Activated naive CD8-positive, alpha-beta T cell treated with anti-CD3 and anti-CD28 coated beads, Interleukin-2, amount 10 ng/mL, durations not matched to agents 7 days and 5 days (primary cell): ENCODE measurements around the gene UGGT1. TPM values are rescaled to one million over a fixed set of nuclear protein-coding genes. Genes with fewer than 3 reads are reported as not detected.

Source experiments
- ATAC-seq: fragments of 150-1000 bp; cut with Tn5 transposase; one replicate; pipeline ENCODE4 v1.10.0; 2021; ENCODE audit warnings: low read depth, moderate library complexity
- POLR2A ChIA-PET: fragments of 350-600 bp; sonication (Branson Sonifier 250); formaldehyde crosslinking; loops from one replicate; lab custom pipeline; 2021; ENCODE audit warnings: antibody characterized with exemption; lab: Charles Lee
- DNase-seq: peaks from one replicate; pipeline ENCODE4 v3.0.0; 2021
- H3K27ac Mint-ChIP-seq: one replicate; pipeline ENCODE4 v1.8.0; 2022; ENCODE audit warnings: mild to moderate bottlenecking, mixed read lengths
- H3K27me3 Mint-ChIP-seq: one replicate; pipeline ENCODE4 v1.8.0; 2022; ENCODE audit warnings: mild to moderate bottlenecking, moderate library complexity, mixed read lengths
- H3K36me3 Mint-ChIP-seq: one replicate; pipeline ENCODE4 v1.8.0; 2021; ENCODE audit warnings: mild to moderate bottlenecking, mixed read lengths
- H3K4me1 Mint-ChIP-seq: one replicate; pipeline ENCODE4 v1.8.0; 2021; ENCODE audit warnings: mixed read lengths
- H3K4me3 Mint-ChIP-seq: one replicate; pipeline ENCODE4 v1.8.0; 2022; ENCODE audit warnings: mild to moderate bottlenecking, moderate library complexity, mixed read lengths
- H3K9me3 Mint-ChIP-seq: one replicate; pipeline ENCODE4 v1.8.0; 2021; ENCODE audit warnings: mixed read lengths
- total RNA-seq, 2 experiments: library from RNA; stranded (reverse); gene quantifications; one replicate each; pipeline ENCODE4 v1.2.3, GENCODE V29; 2021

UGGT1 gene
- total RNA-seq, 2 experiments from 2014 or later: 55.4 to 56.5 TPM

DNA sequence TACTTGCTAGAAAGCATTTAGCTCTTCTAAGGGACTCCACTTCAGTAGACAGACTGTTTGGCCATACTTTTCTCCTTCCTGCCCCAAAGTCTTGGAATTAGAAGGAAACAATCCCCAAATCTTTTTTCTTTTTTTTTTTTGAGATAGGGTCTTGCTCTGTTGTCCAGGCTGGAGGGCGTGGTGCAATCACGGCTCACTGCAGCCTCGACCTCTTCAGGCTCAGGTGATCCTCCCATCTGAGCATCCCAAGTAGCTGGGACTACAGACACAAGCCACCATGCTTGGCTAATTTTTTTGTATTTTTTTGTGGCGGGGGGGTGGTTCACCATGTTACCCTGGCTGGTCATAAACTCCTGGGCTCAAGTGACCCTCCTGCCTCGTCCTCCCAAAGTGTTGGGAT is 6.2 kb upstream of the UGGT1 start:
- Mint-ChIP-seq H3K9me3 (no peaks in the 10 kb centered on the region), H3K4me1 (peaks cover 5% of the 10 kb centered on the region), H3K36me3 (peaks cover 3% of the 10 kb centered on the region), H3K4me3 (no peak overlapping the region), H3K27me3 (peaks cover 5% of the 10 kb centered on the region), H3K27ac (no peak overlapping the region)
- POLR2A ChIA-PET: no interaction called here
- DNase-seq: no peak
- ATAC-seq: no peak

DNA sequence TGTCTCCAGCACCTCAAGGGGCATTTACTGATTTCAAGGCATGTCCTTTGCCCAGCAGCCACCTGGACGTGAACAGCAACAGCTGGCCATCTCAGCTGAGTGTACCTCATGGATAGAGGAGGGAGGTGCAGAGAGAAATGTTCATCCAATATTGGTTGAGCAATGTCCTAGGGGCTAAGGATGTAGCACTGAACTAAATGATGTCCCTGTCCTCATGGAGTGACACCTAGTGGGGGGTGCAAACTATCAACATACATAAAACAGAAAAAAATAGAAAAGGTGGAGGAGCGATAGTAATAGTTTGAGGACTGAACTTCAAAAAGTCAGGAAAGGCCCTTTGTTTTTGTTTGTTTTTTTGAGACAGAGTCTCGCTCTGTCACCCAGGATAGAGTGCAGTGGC is 4.8 kb upstream of the UGGT1 start:
- ATAC-seq: no peak
- H3K9me3 Mint-ChIP-seq: no peaks in the 10 kb centered on the region
- peaks cover 11% of the 10 kb centered on the region for H3K4me1 Mint-ChIP-seq
- no peak overlapping the region for H3K4me3 Mint-ChIP-seq
- H3K27ac Mint-ChIP-seq: no peak overlapping the region
- DNase-seq: no peak
- peaks cover 3% of the 10 kb centered on the region for H3K36me3 Mint-ChIP-seq
- POLR2A ChIA-PET: no interaction called here
- H3K27me3 Mint-ChIP-seq: peaks cover 2% of the 10 kb centered on the region

DNA sequence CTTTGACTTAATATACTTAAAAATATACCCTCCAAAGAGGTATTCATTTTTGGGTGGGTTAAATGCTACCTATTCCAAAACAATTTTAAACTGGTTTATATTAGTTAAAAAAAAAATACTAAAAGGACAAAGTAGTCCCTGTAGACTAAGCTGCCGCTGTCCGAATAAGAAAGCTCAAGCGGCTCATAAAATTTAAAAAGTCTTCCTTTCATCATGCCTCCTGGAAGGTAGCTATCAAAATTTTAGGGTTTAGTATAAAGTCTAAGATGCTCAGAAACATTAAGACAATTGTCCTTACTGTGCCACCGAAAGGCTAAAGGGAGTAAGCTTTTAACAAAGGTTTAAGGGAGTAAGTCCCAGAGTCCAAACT is 440 bp upstream of the UGGT1 start:
- H3K27ac Mint-ChIP-seq: peak overlapping the region; percentile 94
- H3K36me3 Mint-ChIP-seq: peaks cover 5% of the 10 kb centered on the region
- POLR2A ChIA-PET: interaction anchor here (0.6 to 3.3 kb wide), 16 partner anchors 8 to 527 kb away, joined by 3 to 53 read pairs (median 4); partner anchors contain the start of genes POLR2D, SAP130, SFT2D3 and WDR33
- no peak for ATAC-seq
- H3K27me3 Mint-ChIP-seq: no peaks in the 10 kb centered on the region
- no peaks in the 10 kb centered on the region for H3K9me3 Mint-ChIP-seq
- H3K4me3 Mint-ChIP-seq: peak overlapping the region; percentile 90
- peaks cover 32% of the 10 kb centered on the region for H3K4me1 Mint-ChIP-seq
- no peak for DNase-seq

DNA sequence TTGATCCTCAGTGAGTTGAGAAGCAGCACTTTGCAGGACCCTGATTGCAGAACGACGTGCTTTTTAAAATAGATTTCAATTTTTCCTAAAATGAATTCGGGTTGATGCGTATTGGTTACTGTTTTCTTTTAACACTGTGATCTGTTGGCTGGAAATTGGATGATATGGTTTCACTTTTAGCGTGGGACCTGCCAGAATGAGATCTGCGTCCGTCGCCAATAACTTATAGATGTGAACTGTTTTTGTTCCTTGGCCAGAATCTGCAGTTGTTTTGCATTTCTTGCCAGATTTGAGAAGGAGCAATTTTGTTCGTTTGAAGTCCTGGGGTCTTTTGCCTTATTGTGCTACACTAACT is 703 bp downstream of the UGGT1 start:
- Mint-ChIP-seq H3K36me3 (peaks cover 5% of the 10 kb centered on the region), H3K9me3 (no peaks in the 10 kb centered on the region), H3K27ac (peak overlapping the region; percentile 94), H3K27me3 (no peaks in the 10 kb centered on the region), H3K4me3 (peak overlapping the region; percentile 90), H3K4me1 (peaks cover 34% of the 10 kb centered on the region)
- ATAC-seq (no peak), DNase-seq (no peak)
- POLR2A ChIA-PET: interaction anchor here (0.7 to 3.3 kb wide), 13 partner anchors 9 to 389 kb away, joined by 3 to 53 read pairs (median 5); partner anchors contain the start of genes SAP130 and WDR33

DNA sequence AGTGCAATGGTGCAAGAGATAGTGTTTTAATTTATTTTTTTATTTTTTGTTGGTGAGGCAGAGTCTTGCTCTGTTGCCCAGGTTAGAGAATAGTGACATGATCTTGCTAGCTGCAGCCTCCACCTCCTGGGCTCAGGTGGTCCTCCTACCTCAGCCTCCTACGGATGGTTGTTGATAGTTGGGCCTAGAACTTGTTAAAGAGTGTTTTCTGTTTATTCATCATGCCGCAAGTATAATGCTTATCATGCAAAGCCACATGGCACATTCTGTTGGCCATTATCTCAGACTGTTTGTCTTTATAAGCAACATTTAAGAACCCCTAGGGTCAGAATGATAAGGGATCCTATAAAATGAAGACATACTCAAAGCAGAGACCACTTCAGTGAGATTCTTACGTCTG is 1.7 kb downstream of the UGGT1 start:
- H3K9me3 Mint-ChIP-seq: no peaks in the 10 kb centered on the region
- peaks cover 11% of the 10 kb centered on the region for H3K36me3 Mint-ChIP-seq
- DNase-seq: no peak
- H3K4me3 Mint-ChIP-seq: peak overlapping the region; percentile 90
- POLR2A ChIA-PET: interaction anchor here (0.6 to 3.3 kb wide), 6 partner anchors 20 to 282 kb away, joined by 3 to 53 read pairs (median 6); partner anchors contain the start of genes SAP130 and WDR33
- H3K27ac Mint-ChIP-seq: peak overlapping the region; percentile 69
- H3K4me1 Mint-ChIP-seq: peaks cover 34% of the 10 kb centered on the region
- ATAC-seq: no peak
- no peaks in the 10 kb centered on the region for H3K27me3 Mint-ChIP-seq

DNA sequence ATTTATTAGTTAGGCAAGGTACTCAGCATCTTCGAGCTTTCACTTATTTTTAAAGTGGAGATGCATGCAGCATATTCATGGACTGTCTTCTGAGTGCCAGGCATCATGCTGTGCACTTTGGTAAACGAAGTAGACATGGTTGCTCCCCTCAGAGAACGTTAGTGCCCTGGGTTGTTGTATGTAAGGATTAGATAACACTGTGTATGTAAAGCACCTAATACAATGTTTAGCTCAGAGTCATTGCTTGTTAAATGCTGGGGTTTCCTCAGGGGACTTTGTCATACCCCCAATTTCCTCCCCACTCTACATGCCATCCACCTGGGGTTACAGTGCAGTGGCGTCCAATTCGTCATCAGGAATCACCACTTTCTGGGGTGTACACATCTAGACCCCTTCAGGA is 2.8 kb downstream of the UGGT1 start:
- peaks cover 22% of the 10 kb centered on the region for H3K36me3 Mint-ChIP-seq
- no peak overlapping the region for H3K4me3 Mint-ChIP-seq
- DNase-seq (no peak), ATAC-seq (no peak)
- peaks cover 34% of the 10 kb centered on the region for H3K4me1 Mint-ChIP-seq
- H3K27ac Mint-ChIP-seq: no peak overlapping the region
- no peaks in the 10 kb centered on the region for H3K27me3 Mint-ChIP-seq
- H3K9me3 Mint-ChIP-seq: no peaks in the 10 kb centered on the region
- POLR2A ChIA-PET: interaction anchor here (1.0 kb wide), 1 partner anchor 66 kb away, joined by 3 read pairs; the partner anchor contains the start of gene SAP130

DNA sequence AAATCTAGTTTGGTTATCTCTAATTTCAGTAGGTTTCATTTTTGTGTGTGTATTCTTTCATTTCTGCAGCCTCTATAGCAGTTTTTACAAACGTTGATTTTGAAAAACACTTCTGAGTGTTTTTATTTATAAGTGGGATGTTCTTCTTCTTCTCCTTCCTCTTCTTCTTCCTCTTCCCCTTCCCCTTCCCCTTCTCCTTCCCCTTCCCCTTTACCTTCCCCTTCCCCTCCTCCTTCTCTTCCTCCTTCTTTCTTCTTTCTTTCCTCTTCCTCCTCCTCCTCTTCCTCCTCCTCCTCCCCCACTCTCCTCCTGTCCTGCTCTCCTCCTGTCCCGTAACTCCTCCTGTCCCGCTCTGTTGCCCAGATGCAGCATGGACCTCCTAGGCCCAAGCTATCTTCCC is 4.2 kb downstream of the UGGT1 start:
- Mint-ChIP-seq H3K9me3 (no peaks in the 10 kb centered on the region), H3K4me3 (no peak overlapping the region), H3K27me3 (no peaks in the 10 kb centered on the region), H3K27ac (peak overlapping the region; percentile 60), H3K36me3 (peaks cover 25% of the 10 kb centered on the region), H3K4me1 (peaks cover 27% of the 10 kb centered on the region)
- POLR2A ChIA-PET: no interaction called here
- ATAC-seq: no peak
- DNase-seq: no peak

DNA sequence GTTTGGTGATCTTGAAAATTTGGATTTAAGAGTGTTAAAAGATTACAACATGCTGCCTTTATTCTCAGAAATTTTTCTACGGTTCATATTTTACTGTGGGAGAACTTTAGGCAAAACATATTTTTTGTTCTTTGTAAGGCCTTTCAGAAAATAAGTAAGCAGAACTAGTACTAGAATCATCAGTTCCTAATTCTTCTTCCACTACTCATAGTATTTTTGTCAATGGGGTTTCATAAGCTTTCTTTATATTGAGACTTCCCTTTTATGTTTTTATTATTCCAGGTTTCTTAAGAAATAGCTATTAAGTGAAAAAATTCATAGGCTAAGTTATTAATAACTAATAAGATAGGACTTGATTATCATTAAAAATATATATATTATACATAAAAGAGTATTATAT is 12.4 kb downstream of the UGGT1 start:
- peaks cover 16% of the 10 kb centered on the region for H3K4me1 Mint-ChIP-seq
- DNase-seq (no peak), ATAC-seq (no peak)
- no peak overlapping the region for H3K27ac Mint-ChIP-seq
- no peak overlapping the region for H3K4me3 Mint-ChIP-seq
- H3K9me3 Mint-ChIP-seq: no peaks in the 10 kb centered on the region
- POLR2A ChIA-PET: interaction anchor here (1.1 kb wide), 1 partner anchor 12 kb away, joined by 4 read pairs; the partner anchor contains the start of gene UGGT1
- H3K27me3 Mint-ChIP-seq: no peaks in the 10 kb centered on the region
- peaks cover 37% of the 10 kb centered on the region for H3K36me3 Mint-ChIP-seq

DNA sequence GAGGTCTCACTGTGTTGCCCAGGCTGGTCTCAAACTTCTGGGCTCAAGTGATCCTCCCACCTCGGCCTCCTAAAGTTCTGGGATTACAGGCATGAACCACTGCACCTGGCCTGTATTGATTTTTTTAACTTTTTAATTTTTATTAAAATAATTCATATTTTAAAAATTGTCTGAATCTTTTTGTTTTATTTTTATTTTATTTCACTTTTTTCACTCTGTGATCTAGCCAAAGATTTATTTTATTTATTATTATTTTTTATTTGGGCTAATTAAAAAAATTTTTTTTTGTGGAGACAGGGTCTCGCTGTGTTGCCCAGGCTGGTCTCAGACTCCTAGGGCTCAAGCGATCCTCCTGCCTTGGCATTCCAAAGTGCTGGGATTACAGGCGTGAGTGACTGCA is 14.1 kb downstream of the UGGT1 start:
- POLR2A ChIA-PET: interaction anchor here (1.1 kb wide), 1 partner anchor 14 kb away, joined by 3 read pairs; the partner anchor contains the start of gene UGGT1
- Mint-ChIP-seq H3K27me3 (no peaks in the 10 kb centered on the region), H3K9me3 (no peaks in the 10 kb centered on the region), H3K4me3 (no peak overlapping the region), H3K36me3 (peaks cover 28% of the 10 kb centered on the region), H3K4me1 (peaks cover 16% of the 10 kb centered on the region), H3K27ac (no peak overlapping the region)
- ATAC-seq: no peak
- no peak for DNase-seq

DNA sequence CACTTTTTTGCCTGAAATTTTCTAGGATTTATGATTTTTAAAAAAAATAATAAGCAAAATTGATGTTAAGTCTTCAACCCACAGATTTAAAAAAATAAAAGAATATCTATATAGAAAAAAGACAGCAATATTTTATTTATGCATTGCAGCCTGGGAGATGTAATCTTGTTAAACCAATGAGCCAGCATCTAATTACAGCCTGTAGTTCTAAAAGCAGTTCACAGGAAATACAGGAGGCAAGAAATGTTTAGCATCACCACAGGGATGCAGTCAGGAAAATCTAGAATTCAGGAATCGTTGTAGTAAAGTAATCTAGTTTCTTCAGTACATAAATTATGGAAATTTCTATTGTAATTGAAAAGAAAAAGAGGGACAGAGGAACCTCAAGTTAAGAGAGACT is 17.2 kb downstream of the UGGT1 start:
- no peak overlapping the region for H3K27ac Mint-ChIP-seq
- POLR2A ChIA-PET: no interaction called here
- H3K27me3 Mint-ChIP-seq: no peaks in the 10 kb centered on the region
- no peak for DNase-seq
- peaks cover 1% of the 10 kb centered on the region for H3K4me1 Mint-ChIP-seq
- ATAC-seq: no peak
- H3K9me3 Mint-ChIP-seq: no peaks in the 10 kb centered on the region
- H3K4me3 Mint-ChIP-seq: no peak overlapping the region
- H3K36me3 Mint-ChIP-seq: peaks cover 15% of the 10 kb centered on the region

DNA sequence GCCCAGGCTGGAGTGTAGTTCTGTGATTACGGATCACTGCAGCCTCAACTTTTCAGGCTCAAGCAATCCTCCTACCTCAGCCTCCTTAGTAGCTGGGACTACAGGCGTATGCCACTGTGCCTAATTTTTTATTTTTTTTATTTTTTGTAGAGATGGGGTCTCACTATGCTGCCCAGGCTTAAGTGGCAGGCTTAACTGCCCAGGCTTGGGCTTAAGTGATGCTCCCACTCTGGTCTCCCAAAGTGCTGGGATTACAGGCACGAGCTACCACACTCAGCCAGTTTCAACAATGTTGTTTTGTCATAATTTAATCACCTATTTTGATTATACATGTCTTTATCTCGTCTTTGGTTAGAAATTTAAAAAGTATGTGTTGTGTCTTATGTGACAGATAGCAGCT is 18.2 kb downstream of the UGGT1 start:
- no peaks in the 10 kb centered on the region for H3K27me3 Mint-ChIP-seq
- H3K4me3 Mint-ChIP-seq: no peak overlapping the region
- H3K9me3 Mint-ChIP-seq: no peaks in the 10 kb centered on the region
- no peaks in the 10 kb centered on the region for H3K4me1 Mint-ChIP-seq
- POLR2A ChIA-PET: no interaction called here
- no peak for ATAC-seq
- H3K36me3 Mint-ChIP-seq: peaks cover 9% of the 10 kb centered on the region
- no peak for DNase-seq
- no peak overlapping the region for H3K27ac Mint-ChIP-seq

DNA sequence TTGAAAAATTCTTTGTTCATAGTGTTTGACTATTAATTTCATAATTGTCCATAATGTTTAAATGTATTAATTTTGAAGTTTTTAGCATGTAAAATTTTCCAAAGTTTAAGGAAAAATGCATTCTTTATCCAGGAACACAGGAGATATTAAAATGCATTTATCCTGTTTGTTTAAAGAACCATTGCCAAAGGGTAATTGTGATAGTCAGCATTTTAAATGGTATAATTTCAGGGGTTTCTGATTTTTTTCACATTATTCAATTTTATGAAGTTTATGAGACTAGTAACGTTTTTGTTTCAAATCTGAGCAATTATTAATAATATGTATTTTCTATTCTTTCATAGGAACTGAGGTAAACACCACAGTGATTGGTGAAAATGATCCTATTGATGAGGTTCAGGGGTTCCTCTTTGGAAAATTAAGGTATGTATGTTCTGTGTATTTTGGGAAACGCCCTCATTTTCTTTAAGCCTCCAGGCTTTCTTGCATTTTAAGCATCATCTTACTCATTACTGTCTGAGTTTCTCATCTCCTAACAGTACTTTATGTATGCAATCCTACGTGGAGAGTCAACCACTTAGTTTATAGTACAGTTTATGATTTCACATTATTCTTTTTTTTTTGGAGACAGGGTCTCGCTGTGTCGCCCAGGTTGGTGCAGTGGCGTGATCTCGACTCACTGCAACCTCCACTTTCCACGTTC is 25.1 kb downstream of the UGGT1 start:
- Mint-ChIP-seq H3K9me3 (no peaks in the 10 kb centered on the region), H3K36me3 (peaks cover 19% of the 10 kb centered on the region), H3K27ac (no peak overlapping the region), H3K27me3 (no peaks in the 10 kb centered on the region), H3K4me1 (no peaks in the 10 kb centered on the region), H3K4me3 (no peak overlapping the region)
- ATAC-seq (no peak), DNase-seq (no peak)
- POLR2A ChIA-PET: interaction anchor here (0.6 kb wide), 1 partner anchor 69 kb away, joined by 3 read pairs; no protein-coding TSS in a partner anchor

DNA sequence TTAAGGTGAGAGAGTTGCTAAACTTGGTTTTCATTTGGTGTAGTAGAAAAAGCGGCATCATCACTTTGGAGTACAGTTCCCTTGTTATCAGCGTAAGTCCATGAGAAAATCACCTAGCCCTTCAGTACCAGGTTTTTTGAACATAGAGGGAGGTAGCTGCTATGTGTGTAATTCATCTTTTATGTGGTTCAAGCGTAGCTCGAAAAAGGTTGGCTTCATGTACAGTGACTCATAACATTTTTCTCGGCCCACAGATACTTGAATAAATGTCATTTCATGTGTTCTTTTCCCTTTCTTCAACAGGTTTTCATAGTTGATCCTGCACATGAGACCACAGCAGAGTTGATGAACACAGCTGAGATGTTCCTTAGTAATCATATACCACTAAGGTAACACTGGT is 43.6 kb downstream of the UGGT1 start:
- Mint-ChIP-seq H3K4me1 (no peaks in the 10 kb centered on the region), H3K4me3 (no peak overlapping the region), H3K27me3 (no peaks in the 10 kb centered on the region), H3K27ac (no peak overlapping the region), H3K9me3 (no peaks in the 10 kb centered on the region), H3K36me3 (peaks cover 42% of the 10 kb centered on the region)
- DNase-seq (no peak), ATAC-seq (no peak)
- POLR2A ChIA-PET: no interaction called here

DNA sequence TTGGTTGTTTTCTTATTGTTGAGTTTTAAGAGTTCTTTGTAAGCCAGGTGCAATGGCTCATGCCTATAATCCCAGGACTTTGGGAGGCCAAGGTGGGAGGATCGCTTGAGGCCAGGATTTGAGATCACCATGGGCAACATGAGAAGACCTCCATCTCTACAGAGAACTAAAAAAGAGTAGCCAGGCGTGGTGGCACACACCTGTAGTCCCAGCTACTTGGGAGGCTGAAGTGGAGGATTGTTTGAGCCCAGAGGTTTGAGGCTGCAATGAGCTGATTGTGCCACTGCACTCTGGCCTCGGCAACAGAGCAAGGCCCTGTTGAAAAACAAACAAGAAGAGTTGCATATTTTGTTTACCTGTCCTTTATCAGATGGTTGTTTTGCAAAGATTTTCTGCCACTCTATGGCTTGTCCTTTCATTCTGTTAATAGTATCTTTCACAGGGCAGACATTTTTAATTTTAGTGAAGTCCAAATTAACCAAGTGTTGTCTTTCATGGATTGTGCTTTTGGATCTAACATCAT is 46.2 kb downstream of the UGGT1 start:
- Mint-ChIP-seq H3K36me3 (peaks cover 44% of the 10 kb centered on the region), H3K9me3 (no peaks in the 10 kb centered on the region), H3K27ac (no peak overlapping the region), H3K27me3 (no peaks in the 10 kb centered on the region), H3K4me3 (no peak overlapping the region), H3K4me1 (no peaks in the 10 kb centered on the region)
- DNase-seq (no peak), ATAC-seq (no peak)
- POLR2A ChIA-PET: no interaction called here
